Thoracic aorta (tissue), 2 donors: ENCODE data around the gene CALCOCO2. TPM values are rescaled to one million over a fixed set of nuclear protein-coding genes. Genes with fewer than 3 reads are reported as not detected.

Experiments
- ATAC-seq: fragments of 150-250 bp; one replicate; pipeline ENCODE4 v1.8.0; 2017; ENCODE audit warnings: low read depth; ENCODE audit not compliant: insufficient number of reproducible peaks, low FRiP score
- DNase-seq: peaks from one replicate; pipeline ENCODE4 v3.0.0-alpha.2; 2020; ENCODE audit warnings: low spot score
- H3K27ac ChIP-seq, 2 donors: fragments of 200-600 bp; sonication (generic); 1 replicate in 1 of 2; 2 replicates in 1 of 2; pipeline ENCODE4 v1.5.1; 2016; ENCODE audit warnings: mild to moderate bottlenecking in 2 of 2, moderate library complexity in 2 of 2
- H3K27me3 ChIP-seq: fragments of 200-600 bp; sonication (generic); replicated peaks from 2 replicates; pipeline ENCODE4 v1.6.0; 2016; ENCODE audit warnings: mild to moderate bottlenecking; ENCODE audit not compliant: insufficient read depth
- H3K36me3 ChIP-seq: fragments of 200-600 bp; sonication (generic); one replicate; pipeline ENCODE4 v1.5.1; 2016
- H3K4me1 ChIP-seq, 2 donors: fragments of 200-600 bp; sonication (generic); 1 replicate in 1 of 2; 2 replicates in 1 of 2; pipeline versions ENCODE4 v1.5.1 to v1.6.0; 2016; ENCODE audit warnings: low read depth in 2 of 2, mild to moderate bottlenecking in 1 of 2; ENCODE audit not compliant: control insufficient read depth in 1 of 2
- H3K4me3 ChIP-seq: fragments of 200-600 bp; sonication (generic); 2 replicates; pipeline ENCODE4 v1.5.1; 2016; ENCODE audit warnings: mild to moderate bottlenecking
- H3K9me3 ChIP-seq: fragments of 200-600 bp; sonication (generic); 2 replicates; pipeline ENCODE4 v1.5.1; 2016
- CTCF ChIP-seq: fragments of 200-600 bp; sonication (generic); IDR thresholded peaks from one replicate; pipeline ENCODE4 v1.5.1; 2019; ENCODE audit warnings: antibody characterized with exemption
- total RNA-seq, 2 donors: library from RNA; depleted of rRNA; stranded (reverse); fragments of >200 nt; gene quantifications; one replicate each; pipeline versions ENCODE4 v1.1.0 to v1.2.3, GENCODE V29; 2016

Gene CALCOCO2
- total RNA-seq, 2 donors from 2014 or later = 122 to 192 TPM

- ATAC-seq (no peak), DNase-seq (no peak)
- no peaks in the 10 kb centered on the region for H3K9me3 ChIP-seq
- no peaks in the 10 kb centered on the region for H3K27me3 ChIP-seq
- no peak overlapping the region for H3K27ac ChIP-seq
- H3K36me3 ChIP-seq = peaks cover 78% of the 10 kb centered on the region
- no peaks in the 10 kb centered on the region for H3K4me1 ChIP-seq
- no peak overlapping the region for H3K4me3 ChIP-seq
- no peak for TF ChIP-seq CTCF
Observed at GRCh38 chr17:48854774-48855476, 24.1 kb downstream of the CALCOCO2 start.

GRCh38 chr17:48856122-48856821, 25.4 kb downstream of the CALCOCO2 start:
- ATAC-seq = no peak
- no peaks in the 10 kb centered on the region for H3K9me3 ChIP-seq
- H3K27ac ChIP-seq = no peak overlapping the region
- H3K4me1 ChIP-seq = no peaks in the 10 kb centered on the region
- no peak for TF ChIP-seq CTCF
- H3K36me3 ChIP-seq = peaks cover 80% of the 10 kb centered on the region
- DNase-seq = no peak
- no peaks in the 10 kb centered on the region for H3K27me3 ChIP-seq
- H3K4me3 ChIP-seq = no peak overlapping the region

- TF ChIP-seq CTCF = no peak
- peaks cover 78% of the 10 kb centered on the region for H3K36me3 ChIP-seq
- no peaks in the 10 kb centered on the region for H3K9me3 ChIP-seq
- no peaks in the 10 kb centered on the region for H3K4me1 ChIP-seq
- H3K27ac ChIP-seq = no peak overlapping the region
- DNase-seq (no peak), ATAC-seq (no peak)
- H3K27me3 ChIP-seq = no peaks in the 10 kb centered on the region
- no peak overlapping the region for H3K4me3 ChIP-seq
Observed at GRCh38 chr17:48860034-48860433, 29.2 kb downstream of the CALCOCO2 start.

DNA sequence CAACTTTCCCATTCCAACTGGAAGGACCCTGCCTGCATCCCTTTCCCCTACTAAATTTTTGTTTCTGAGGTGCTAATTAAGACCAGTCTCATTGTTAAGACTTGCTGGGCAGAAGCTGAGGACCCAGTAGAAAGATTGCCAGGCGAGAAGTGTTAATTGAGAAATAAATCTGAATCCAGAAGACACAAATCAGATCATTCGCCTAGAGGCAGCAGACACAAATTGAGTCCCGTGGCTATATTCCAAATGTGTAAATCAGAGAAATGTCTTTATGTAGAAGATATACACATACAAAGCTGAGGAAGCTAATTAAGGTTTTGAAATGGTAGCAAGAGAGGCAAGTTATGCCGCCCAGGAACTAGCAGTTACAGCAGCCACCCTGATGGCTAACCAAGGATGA, 29.6 kb downstream of the CALCOCO2 start:
- no peak overlapping the region for H3K27ac ChIP-seq
- no peak overlapping the region for H3K4me3 ChIP-seq
- no peaks in the 10 kb centered on the region for H3K9me3 ChIP-seq
- peaks cover 77% of the 10 kb centered on the region for H3K36me3 ChIP-seq
- DNase-seq = no peak
- no peaks in the 10 kb centered on the region for H3K27me3 ChIP-seq
- no peaks in the 10 kb centered on the region for H3K4me1 ChIP-seq
- ATAC-seq = no peak
- TF ChIP-seq CTCF = no peak

- DNase-seq (no peak), ATAC-seq (no peak)
- Histone ChIP-seq H3K36me3 (peaks cover 13% of the 10 kb centered on the region), H3K9me3 (no peaks in the 10 kb centered on the region), H3K27ac (no peak overlapping the region), H3K4me1 (peaks cover 0 to 4% of the 10 kb centered on the region in 2 donors), H3K4me3 (no peak overlapping the region), H3K27me3 (no peaks in the 10 kb centered on the region)
- TF ChIP-seq CTCF = no peak
Observed at GRCh38 chr17:48868916-48869500, 38.2 kb downstream of the CALCOCO2 start.
